Muscle of back (tissue), 11 donors: ENCODE results near the gene ATXN7L2. TPM values are rescaled to one million over a fixed set of nuclear protein-coding genes. Genes with fewer than 3 reads are reported as not detected.
A peak's percentile ranks its signal among the peaks of the same experiment; 100 is the strongest.

Experiments
- DNase-seq, 3 donors: peaks; one replicate each; pipeline versions ENCODE4 v3.0.0 to v3.0.0-alpha.2; 2013
- polyA plus RNA-seq, 10 donors: library from polyadenylated mRNA; unstranded; fragments of 120-200 nt; gene quantifications; one replicate each; pipeline ENCODE4 v1.2.1, GENCODE V29; 2013; ENCODE audit not compliant: insufficient read length in 10 of 10

Gene ATXN7L2
- polyA plus RNA-seq, 10 donors: 11.8 to 32.9 (median 20.8) TPM

- DNase-seq: no peak
Measured at GRCh38 chr1:109475261-109475660, 8.4 kb upstream of the ATXN7L2 start.

DNA sequence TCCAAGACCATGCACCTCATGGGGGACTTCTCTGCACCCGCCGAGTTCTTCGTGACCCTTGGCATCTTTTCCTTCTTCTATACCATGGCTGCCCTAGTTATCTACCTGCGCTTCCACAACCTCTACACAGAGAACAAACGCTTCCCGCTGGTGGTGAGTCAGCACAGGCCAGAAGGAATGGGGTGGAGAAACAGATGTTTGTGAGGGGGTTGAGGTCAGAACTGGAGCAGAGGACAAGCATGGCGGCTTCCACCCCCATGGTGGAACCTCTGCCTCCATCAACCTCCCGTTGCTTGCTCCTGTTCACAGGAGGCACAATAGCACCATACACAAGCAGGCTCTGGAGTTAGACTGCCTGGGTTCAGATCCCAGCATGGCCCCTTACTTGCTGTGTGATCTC lies 6.9 kb upstream of the ATXN7L2 start:
- DNase-seq: no peak

- DNase-seq: no peak
Measured at GRCh38 chr1:109477821-109478220, 5.9 kb upstream of the ATXN7L2 start.

- DNase-seq: no peak
Measured at GRCh38 chr1:109478806-109479205, 4.9 kb upstream of the ATXN7L2 start.

DNA sequence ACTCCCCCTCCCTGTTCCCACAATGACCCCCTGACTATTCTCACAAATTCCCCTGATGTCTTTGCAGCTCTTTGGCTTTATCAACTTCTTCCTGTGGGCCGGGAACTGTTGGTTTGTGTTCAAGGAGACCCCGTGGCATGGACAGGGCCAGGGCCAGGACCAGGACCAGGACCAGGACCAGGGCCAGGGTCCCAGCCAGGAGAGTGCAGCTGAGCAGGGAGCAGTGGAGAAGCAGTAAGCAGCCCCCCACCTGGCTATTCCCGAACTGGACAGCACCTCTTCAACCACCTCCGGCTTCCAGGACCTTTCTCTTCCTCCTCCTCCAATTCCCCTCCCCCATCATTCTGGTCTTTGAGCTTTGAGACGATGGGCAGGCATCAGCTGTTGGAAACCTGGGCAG lies 4.4 kb upstream of the ATXN7L2 start:
- no peak for DNase-seq

DNA sequence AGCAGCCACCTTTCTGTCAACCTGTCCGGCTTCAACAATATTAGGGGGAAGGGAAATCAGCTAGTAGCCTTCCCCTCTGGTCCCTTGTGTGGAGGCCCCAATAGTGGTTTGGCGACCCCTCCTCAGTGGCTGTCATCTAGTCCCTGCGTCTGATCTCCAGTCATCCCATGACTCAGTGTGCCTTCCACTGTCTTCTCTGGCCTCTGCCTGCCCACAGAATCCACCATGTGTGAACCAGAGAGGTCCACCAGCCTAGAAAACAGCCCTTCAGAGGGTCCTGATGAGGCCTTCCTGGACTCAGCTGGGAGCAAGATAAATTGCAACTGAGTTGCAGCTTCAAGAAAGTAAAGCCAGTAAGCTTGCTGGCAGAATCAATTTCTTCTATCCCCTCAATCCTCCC lies 3.8 kb upstream of the ATXN7L2 start:
- no peak for DNase-seq

- no peak for DNase-seq
Measured at GRCh38 chr1:109481646-109482045, 2.1 kb upstream of the ATXN7L2 start.

GRCh38 chr1:109482242-109482641 lies 1.5 kb upstream of the ATXN7L2 start:
- no peak for DNase-seq

DNA sequence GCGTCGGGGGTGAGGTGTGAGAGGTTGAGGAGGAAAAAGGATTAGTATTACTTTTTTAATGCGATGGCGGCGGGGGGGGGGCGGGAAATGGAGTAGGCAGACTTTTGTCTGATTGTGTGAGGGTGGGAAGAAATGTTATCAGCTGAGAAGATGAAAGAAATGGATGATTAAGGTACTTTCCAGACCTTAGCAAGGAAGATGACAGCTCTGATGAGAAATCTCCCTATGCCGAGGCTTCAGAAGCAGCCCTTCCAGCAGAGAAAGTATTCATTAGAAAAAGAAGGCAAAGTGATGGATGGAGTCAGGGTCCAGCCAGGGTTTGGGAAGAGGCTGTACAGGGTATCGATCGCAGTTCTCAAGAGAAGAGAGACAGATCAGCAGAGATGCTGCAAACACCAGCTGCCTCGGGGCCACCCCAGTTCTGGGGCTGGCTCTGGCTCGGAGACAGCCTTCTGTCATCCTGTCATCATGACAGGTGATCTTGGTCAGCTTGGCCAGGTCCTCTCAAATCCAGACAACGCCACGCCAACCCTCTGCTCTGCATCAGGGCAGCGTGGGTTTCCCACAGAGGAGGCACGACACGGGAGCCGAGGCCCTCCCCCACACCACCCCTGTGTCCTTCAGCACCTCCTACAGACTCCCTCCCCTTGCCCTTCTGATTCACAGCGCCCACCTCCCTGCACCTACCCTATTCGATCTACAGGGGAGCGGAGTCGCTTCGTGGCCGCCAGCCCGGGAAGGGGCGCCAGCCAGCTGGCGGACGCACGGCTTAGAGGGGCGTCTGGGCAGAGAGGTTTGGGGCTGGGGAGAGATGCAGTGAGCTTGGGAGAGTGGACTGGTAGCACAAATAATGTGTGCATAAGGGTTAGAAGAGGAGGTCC lies 674 bp upstream of the ATXN7L2 start:
- DNase-seq: no peak

DNA sequence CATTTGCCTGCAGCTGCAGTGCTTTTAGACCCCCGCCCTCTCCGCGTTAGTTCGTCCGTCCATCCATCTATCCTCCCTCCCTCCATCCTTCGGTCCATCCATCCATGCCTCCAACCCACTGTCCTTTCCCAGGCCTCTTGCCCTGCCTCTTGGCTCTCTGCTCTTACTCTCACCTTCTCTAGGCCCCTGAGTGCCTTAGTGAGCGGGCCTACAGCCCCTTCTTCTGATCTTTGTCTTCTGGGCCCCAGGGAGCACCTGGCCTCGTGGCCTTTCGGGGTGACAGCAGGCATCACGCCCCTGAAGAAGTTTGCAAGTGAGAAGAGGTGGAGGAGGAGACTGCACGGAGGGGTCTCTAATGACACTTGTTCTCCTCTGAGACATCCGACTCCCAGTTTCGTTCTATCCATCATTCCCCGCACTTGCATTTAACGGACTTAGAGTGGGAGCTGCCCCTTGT lies 842 bp downstream of the ATXN7L2 start:
- DNase-seq: no peak

GRCh38 chr1:109485001-109485400 lies 1.3 kb downstream of the ATXN7L2 start:
- no peak for DNase-seq

- no peak for DNase-seq
Measured at GRCh38 chr1:109487261-109487660, 3.6 kb downstream of the ATXN7L2 start.

DNA sequence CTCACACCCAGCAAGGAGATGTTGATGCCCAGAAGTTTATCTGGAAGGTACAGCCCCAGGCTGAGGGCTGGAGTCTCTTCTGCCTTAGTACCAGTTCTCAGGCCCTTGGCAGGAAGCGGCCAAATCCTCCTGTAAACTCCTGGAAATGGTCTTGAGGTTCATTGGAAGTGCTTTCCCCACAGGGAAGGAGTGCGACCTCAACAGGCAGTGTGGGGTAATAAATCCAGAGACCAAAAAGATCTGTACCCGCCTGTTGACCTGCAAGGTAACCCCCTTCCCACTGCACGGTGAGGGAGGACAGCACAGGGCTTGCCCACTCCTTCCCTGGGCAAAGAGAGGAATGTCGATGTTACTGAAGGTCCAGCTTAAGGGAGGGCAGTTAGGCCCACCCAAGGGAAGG lies 4.5 kb downstream of the ATXN7L2 start:
- no peak for DNase-seq

GRCh38 chr1:109488696-109489095 lies 5.0 kb downstream of the ATXN7L2 start:
- DNase-seq: no peak

DNA sequence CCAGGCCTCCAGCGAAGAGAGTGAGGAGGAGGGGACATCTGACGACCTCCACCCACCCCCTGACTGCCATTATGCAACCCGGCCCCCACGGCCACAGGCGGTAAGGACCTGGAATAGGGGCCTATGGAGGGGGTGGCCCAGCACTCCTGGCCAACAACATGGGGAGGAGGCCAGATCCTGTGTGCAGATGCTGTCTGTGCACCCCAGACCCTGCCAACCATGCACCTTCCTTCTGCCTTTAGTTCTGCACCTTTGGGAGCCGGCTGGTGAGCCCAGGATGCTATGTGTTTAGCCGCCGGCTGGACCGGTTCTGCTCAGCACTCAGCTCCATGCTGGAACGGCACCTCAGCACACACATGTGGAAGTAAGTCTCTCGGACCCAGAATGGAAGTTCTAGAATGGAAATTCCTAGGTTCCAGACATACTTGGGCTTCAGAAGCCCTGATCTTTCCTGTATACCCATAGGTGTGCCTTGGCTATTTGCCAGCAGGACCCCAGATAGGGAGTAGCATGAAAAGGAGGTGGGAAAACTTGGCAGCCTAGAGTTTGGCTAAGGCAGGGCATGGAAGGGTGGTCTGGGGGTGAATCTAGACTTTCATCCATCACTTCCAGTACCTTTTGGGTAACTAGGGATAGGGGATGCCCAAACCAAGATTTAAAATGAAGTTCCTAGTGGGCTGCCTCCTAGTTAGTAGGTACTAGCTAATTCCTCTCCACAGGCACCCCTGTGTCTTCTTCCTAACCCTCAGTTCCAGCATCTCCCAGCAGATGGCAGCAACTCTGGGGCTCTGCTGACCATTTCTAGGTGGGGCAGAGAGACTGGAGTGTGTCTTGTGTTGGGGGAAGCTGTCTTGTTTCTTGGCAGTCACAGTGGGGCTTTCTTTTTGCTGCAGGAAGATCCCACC lies 6.6 kb downstream of the ATXN7L2 start:
- DNase-seq: peak; percentile 49 to 80 (median 63)

GRCh38 chr1:109490934-109491302 lies 7.2 kb downstream of the ATXN7L2 start:
- DNase-seq: no peak

DNA sequence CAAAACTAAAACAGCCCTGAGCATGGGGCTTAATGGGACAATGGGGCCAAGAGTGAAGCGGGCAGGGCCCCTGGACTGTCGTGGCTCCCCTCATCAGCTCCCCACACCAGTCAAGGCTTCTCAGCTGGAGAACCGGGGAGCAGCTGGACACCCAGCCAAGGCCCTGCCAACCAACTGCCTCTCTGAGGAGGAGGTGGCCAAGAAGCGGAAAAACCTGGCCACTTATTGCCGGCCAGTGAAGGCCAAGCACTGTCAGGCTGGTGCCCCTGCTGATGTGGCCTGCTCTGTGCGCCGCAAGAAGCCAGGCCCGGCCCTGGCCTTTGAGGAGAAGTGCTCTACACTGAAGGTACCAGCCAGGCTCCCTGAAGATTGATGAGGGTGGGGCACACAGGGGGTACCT lies 7.7 kb downstream of the ATXN7L2 start:
- DNase-seq: no peak

DNA sequence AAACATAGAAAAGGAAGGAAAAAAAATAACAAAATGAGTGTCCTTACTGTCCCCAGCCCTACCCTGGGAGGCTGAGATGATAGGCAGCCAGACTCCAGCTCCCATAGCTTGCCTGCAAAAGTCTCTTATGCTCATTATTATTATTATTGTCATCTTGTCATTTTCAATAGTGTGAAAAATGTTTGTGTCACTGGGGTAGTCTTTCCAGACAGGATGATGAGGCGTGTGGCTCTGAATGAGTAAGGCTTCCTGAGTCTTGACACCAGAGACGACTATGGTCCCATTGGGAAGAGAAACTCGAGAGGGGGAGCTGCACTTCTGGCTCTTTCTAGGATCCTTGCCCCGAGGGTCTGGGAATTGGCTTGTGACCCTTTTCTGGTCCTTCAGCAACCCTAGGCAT lies 9.1 kb downstream of the ATXN7L2 start:
- no peak for DNase-seq

DNA sequence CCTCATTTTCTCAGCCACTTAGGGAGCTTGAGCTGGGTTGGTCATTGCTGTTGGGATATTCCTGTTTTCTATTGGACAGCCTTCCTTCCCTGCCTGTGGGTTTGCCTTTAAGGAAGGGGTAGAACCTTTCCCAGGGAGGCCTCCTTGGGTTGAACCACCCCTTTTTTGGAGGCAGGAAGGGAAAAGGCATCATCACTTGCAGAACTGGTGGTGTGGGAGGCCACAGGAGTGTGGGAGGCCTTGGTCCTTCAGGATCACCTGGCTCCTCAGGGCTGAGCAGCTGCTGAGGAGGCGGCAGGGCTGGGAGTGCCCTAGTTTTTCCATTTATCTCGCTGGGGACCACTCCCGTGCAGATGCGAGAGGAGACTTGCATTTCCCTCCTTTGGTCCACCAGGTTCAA lies 9.5 kb downstream of the ATXN7L2 start:
- DNase-seq: no peak

DNA sequence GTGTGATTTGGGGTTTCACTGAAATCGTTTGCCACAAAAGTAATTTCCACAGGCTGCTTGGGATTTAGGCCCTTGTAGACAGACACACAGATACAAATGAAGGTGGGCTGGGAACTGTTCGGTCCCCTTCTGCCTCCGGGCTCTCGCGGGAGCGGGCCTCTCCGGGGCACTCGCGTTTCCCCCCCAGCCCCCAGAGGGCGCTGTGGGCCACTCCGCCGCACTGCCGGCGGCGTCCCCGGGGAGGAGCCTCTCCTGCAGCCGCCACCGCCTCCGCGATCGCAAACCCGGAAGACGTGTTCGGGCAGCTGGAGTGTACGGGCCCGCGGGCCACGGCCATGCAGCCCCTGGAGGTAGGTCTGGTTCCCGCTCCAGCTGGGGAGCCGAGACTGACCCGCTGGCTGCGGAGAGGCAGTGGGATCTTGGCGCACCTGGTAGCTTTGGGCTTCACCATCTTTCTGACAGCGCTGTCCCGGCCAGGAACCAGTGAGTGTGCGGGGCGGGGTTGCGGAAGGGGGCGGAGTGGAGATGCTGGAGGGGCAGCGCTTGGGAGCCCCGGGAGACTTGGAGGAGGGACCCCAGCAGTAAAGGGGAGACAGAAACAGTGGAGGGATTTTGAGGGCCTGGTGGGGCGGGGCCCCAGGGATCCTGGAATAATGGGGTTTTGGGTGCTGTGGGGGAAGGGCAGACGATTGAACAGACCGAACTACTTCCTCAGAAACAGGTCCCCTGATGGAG lies 10.3 kb downstream of the ATXN7L2 start, which contains the start of gene CYB561D1:
Gene CYB561D1 (plus strand): TSS at position 290 of the 735 bp plus-strand sequence. CDS start 46 bp downstream, at position 336.
- DNase-seq: peak; percentile 84 to 97 (median 91)

- DNase-seq: no peak
Measured at GRCh38 chr1:109495738-109496137, 12.0 kb downstream of the ATXN7L2 start.
